ENCODE results near the gene BTRC. TPM values are rescaled to one million over a fixed set of nuclear protein-coding genes. Genes with fewer than 3 reads are reported as not detected.

Gene BTRC
- total RNA-seq, 2 donors from 2014 or later: 16.0 to 25.4 TPM

- intact Hi-C loops (cut with DNase I): no loop called here
- Histone ChIP-seq H3K36me3 (no peaks in the 10 kb centered on the region), H3K9me3 (no peaks in the 10 kb centered on the region)
These were observed 150.5 kb downstream of the BTRC start for GRCh38 chr10:101504438-101504837.

GRCh38 chr10:101506829-101507661 lies 153.1 kb downstream of the BTRC start:
- intact Hi-C loops (cut with DNase I): no loop called here
- 46% methylated on average over 11 of the region's 11 CpGs for WGBS
- TF ChIP-seq POLR2A (IDR thresholded peaks at IDR 0.05): no peak
- TF ChIP-seq CTCF (IDR thresholded peaks at IDR 0.05): no peak
- TF ChIP-seq POLR2AphosphoS5 (IDR thresholded peaks at IDR 0.05): no peak
- no peak for DNase-seq (ENCODE audit: low spot score)
- Histone ChIP-seq H3K36me3 (no peaks in the 10 kb centered on the region), H3K4me1 (replicated peaks) (no peaks in the 10 kb centered on the region), H3K27ac (no peak overlapping the region), H3K9me3 (no peaks in the 10 kb centered on the region), H3K27me3 (replicated peaks; ENCODE audit: insufficient read depth) (no peaks in the 10 kb centered on the region), H3K4me3 (no peak overlapping the region)

More at GRCh38 chr10:101504438-101504837, 150.5 kb downstream of the BTRC start:
- Histone ChIP-seq H3K4me1 (replicated peaks) (no peaks in the 10 kb centered on the region), H3K27me3 (replicated peaks; ENCODE audit: insufficient read depth) (no peaks in the 10 kb centered on the region), H3K27ac (no peak overlapping the region), H3K4me3 (no peak overlapping the region)
- TF ChIP-seq POLR2A (IDR thresholded peaks at IDR 0.05) (no peak), POLR2AphosphoS5 (IDR thresholded peaks at IDR 0.05) (no peak), CTCF (IDR thresholded peaks at IDR 0.05) (no peak)
- DNase-seq (ENCODE audit: low spot score): no peak
- WGBS: 83% methylated on average over 2 of the region's 2 CpGs

DNA sequence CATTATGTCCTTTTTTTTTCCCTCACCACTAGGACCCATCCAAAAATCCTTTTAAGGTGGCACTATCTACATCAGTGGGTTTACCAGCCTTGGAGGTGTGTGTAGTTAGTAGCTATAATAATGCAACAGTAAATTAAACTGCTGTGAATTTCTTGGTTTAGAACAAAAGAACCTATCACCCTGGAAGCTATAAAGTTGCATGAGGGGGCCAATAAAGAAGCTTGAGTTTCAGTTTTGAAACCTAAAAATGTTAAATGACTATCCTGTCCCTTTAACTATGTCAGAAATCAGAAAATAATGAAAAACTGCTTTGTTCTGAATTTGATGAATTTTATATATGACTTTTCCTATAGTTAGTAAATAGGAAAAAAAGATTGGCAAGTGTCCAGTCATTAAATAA lies 153.9 kb downstream of the BTRC start:
- no peaks in the 10 kb centered on the region for H3K9me3 ChIP-seq
- H3K4me1 ChIP-seq (replicated peaks): no peaks in the 10 kb centered on the region
- no peak for TF ChIP-seq POLR2AphosphoS5 (IDR thresholded peaks at IDR 0.05)
- no peak for TF ChIP-seq CTCF (IDR thresholded peaks at IDR 0.05)
- no peak for TF ChIP-seq POLR2A (IDR thresholded peaks at IDR 0.05)
- no peak overlapping the region for H3K27ac ChIP-seq
- no peak for DNase-seq (ENCODE audit: low spot score)
- H3K4me3 ChIP-seq: no peak overlapping the region
- no peaks in the 10 kb centered on the region for H3K27me3 ChIP-seq (replicated peaks; ENCODE audit: insufficient read depth)
- intact Hi-C loops (cut with DNase I): no loop called here
- H3K36me3 ChIP-seq: no peaks in the 10 kb centered on the region

GRCh38 chr10:101511938-101512337 lies 158.0 kb downstream of the BTRC start:
- no peaks in the 10 kb centered on the region for H3K9me3 ChIP-seq
- H3K4me1 ChIP-seq (replicated peaks): no peaks in the 10 kb centered on the region
- TF ChIP-seq CTCF (IDR thresholded peaks at IDR 0.05) (no peak), POLR2A (IDR thresholded peaks at IDR 0.05) (no peak), POLR2AphosphoS5 (IDR thresholded peaks at IDR 0.05) (no peak)
- no peak overlapping the region for H3K4me3 ChIP-seq
- H3K27ac ChIP-seq: no peak overlapping the region
- DNase-seq (ENCODE audit: low spot score): no peak
- H3K36me3 ChIP-seq: no peaks in the 10 kb centered on the region
- H3K27me3 ChIP-seq (replicated peaks; ENCODE audit: insufficient read depth): no peaks in the 10 kb centered on the region
- intact Hi-C loops (cut with DNase I): no loop called here

DNA sequence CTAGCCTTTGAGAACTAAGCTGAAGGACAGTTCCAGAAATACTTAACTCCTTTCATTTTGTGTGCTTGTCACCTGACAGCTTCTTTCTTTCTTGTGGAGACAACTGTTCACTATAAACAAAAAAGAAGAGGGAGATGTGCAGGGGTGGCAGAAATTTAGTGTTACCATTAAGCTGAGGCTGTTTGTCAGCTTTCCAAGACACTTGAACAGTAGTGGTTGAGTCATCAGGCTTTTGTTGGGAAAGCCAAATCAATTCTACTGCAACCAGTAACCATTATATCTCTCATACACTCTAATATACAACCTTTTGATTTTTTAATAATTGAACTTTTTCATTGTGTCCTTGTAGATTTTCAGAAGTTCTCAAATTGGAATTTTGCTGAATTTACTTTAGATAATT lies 158.8 kb downstream of the BTRC start:
- TF ChIP-seq POLR2AphosphoS5 (IDR thresholded peaks at IDR 0.05) (no peak), CTCF (IDR thresholded peaks at IDR 0.05) (no peak), POLR2A (IDR thresholded peaks at IDR 0.05) (no peak)
- intact Hi-C loops (cut with DNase I): no loop called here
- Histone ChIP-seq H3K9me3 (no peaks in the 10 kb centered on the region), H3K4me1 (replicated peaks) (no peaks in the 10 kb centered on the region), H3K36me3 (no peaks in the 10 kb centered on the region), H3K4me3 (no peak overlapping the region), H3K27ac (no peak overlapping the region), H3K27me3 (replicated peaks; ENCODE audit: insufficient read depth) (no peaks in the 10 kb centered on the region)
- no peak for DNase-seq (ENCODE audit: low spot score)

All from prostate gland (tissue), 2 donors.